DMS79 treated with DMSO at 0.1 percent for 48 hours (cell line): Measurements from ENCODE around the gene CSNK2A2.

Experiments used
- DNase-seq: peaks from one replicate; lab custom pipeline; 2025; lab: John Stamatoyannopoulos, UW

CSNK2A2 gene

GRCh38 chr16:58198803-58199411 is 1.0 kb upstream of the CSNK2A2 start:
- no peak for DNase-seq

GRCh38 chr16:58197314-58198012 is 443 bp downstream of the CSNK2A2 start:
- no peak for DNase-seq

- DNase-seq = no peak
Measured at GRCh38 chr16:58196898-58197313, 1.0 kb downstream of the CSNK2A2 start.

- DNase-seq = no peak
Measured at GRCh38 chr16:58195771-58196170, 2.1 kb downstream of the CSNK2A2 start.

GRCh38 chr16:58195344-58195743 is 2.6 kb downstream of the CSNK2A2 start:
- DNase-seq = no peak

- DNase-seq = no peak
Measured at GRCh38 chr16:58194790-58195189, 3.1 kb downstream of the CSNK2A2 start.

- DNase-seq = no peak
Measured at GRCh38 chr16:58187665-58188421, 10.1 kb downstream of the CSNK2A2 start.

- DNase-seq = no peak
Measured at GRCh38 chr16:58187092-58187491, 10.8 kb downstream of the CSNK2A2 start.

- no peak for DNase-seq
Measured at GRCh38 chr16:58186176-58186944, 11.5 kb downstream of the CSNK2A2 start.

- no peak for DNase-seq
Measured at GRCh38 chr16:58177353-58177710, 20.6 kb downstream of the CSNK2A2 start.

GRCh38 chr16:58176608-58177352 is 21.1 kb downstream of the CSNK2A2 start:
- no peak for DNase-seq

- no peak for DNase-seq
Measured at GRCh38 chr16:58170223-58170622, 27.7 kb downstream of the CSNK2A2 start.

GRCh38 chr16:58160855-58161254 is 37.1 kb downstream of the CSNK2A2 start:
- no peak for DNase-seq

GRCh38 chr16:58158725-58159124 is 39.2 kb downstream of the CSNK2A2 start:
- DNase-seq = no peak

GRCh38 chr16:58157951-58158540 is 39.9 kb downstream of the CSNK2A2 start:
- no peak for DNase-seq

GRCh38 chr16:58157239-58157638 is 40.7 kb downstream of the CSNK2A2 start:
- DNase-seq = no peak

- no peak for DNase-seq
Measured at GRCh38 chr16:58155839-58156238, 42.1 kb downstream of the CSNK2A2 start.

- DNase-seq = no peak
Measured at GRCh38 chr16:58154345-58154744, 43.6 kb downstream of the CSNK2A2 start.

- no peak for DNase-seq
Measured at GRCh38 chr16:58152246-58152868, 45.5 kb downstream of the CSNK2A2 start.

- no peak for DNase-seq
Measured at GRCh38 chr16:58148526-58148925, 49.4 kb downstream of the CSNK2A2 start.

GRCh38 chr16:58148099-58148498 is 49.8 kb downstream of the CSNK2A2 start:
- no peak for DNase-seq
